Measurements from ENCODE around the gene PPP1R3G.

The PPP1R3G gene

DNA sequence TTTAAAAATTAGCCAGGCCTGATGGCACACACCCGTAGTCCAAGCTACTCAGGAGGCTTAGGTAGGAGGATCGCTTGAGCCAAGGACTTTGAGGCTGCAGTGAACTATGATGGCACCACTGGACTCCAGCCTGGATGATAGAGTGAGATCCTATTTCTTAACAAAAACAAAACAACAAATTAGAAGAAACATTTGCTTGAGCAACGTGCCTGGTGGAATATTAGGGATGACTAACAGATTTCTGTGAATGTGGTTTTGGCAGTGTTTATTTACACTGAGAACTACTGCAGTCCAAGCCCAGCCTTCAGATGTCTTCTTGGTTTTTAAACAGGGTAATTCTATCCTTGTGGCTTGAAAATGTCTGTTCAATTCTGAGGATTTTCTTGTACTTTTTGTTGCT is 9.2 kb downstream of the PPP1R3G start:
- no peak for DNase-seq (ENCODE audit: low read depth)

DNA sequence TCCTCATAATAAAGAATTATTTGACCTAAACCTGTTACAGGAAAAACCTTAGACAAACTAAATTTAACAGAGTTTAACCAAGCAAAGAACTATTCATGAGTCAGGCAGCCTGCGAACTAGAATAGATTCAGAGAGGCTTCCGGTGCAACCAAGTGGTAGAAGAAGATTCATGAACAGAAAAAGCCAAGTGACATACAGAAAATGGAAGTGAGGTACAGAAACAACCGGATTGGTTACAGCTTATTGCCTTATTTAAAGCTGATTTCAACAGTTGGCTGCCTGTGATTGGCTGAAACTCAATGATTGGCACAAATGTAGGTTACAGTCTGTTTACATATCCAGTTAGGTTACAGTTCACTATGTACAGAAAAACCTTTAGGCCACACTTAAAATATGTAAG is 10.1 kb downstream of the PPP1R3G start:
- no peak for DNase-seq (ENCODE audit: low read depth)

DNA sequence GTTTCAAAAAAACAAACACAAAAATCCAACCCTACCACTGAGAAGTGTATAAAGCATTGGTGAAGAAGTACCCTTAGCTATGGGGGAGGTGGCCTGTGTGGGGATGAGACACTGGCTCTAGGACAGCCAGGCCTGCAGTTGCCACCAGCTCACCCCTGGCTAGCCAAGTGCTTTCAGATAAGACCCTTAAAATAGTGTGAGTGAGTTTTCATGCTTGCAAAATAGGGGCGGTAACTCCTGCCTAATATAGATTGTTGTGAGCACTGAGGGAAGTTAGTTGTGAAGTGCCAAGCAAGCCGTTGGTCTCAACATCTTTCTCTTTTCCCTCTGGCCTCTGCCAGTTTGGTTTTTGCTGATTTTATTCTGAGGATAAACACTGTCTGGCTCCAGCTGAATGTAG is 11.3 kb downstream of the PPP1R3G start:
- DNase-seq (ENCODE audit: low read depth), result no peak

DNA sequence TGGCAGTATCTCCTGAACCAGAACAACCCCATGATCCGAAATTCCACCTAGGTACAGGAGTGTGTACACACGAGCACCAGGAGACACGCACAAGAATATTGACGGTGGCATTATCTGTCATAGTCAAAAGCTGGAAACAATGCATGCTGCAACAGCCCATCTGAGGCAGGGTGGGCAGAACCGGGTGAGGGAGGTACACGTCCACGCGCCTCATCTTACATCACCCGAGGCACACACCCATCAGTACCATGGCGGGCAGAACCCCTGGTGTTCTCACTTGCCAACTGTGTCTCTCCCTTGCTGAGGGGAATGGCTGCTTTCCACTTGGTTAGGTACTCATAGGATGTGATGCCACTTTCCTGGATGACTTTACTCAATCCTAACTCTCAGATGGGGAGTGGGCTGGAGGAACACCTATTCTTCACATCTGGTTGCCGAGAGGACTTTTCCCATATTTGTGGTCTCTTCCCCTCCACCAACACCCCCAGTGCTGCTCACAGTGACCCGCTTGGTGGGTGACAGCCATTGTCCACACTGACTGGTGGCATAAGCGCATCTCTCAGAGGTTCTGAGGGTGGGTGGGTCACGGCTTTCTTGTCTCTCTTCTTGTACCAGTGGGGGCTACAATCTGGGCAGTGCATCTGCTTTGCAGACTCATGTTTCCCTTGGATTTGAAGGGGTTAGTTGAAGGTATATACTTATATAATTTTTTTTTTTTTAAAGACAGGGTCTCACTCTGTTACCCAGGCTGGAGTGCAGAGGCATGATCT is 13.5 kb downstream of the PPP1R3G start:
- DNase-seq (ENCODE audit: low read depth), result no peak

DNA sequence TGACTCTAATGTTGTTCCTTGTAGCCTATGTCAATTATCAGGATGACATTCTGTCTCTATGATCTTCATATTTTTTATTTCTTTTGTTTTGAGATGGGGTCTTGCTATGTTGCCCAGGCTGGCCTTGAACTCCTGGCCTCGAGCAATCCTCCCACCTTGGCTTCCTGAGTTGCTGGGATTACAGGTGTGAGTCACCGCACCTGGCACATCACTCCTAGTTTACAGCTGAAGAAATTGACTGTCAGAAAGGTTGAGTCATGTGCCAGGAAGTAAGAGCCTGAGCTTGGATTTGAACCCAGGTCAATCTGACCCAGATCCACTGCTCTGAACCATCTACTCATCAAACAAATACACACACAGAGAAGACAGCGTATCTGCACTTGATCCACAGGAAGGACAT is 14.4 kb downstream of the PPP1R3G start:
- DNase-seq (ENCODE audit: low read depth), result no peak

- DNase-seq (ENCODE audit: low read depth), result no peak
Measured at GRCh38 chr6:5100806-5101205, 15.7 kb downstream of the PPP1R3G start.

DNA sequence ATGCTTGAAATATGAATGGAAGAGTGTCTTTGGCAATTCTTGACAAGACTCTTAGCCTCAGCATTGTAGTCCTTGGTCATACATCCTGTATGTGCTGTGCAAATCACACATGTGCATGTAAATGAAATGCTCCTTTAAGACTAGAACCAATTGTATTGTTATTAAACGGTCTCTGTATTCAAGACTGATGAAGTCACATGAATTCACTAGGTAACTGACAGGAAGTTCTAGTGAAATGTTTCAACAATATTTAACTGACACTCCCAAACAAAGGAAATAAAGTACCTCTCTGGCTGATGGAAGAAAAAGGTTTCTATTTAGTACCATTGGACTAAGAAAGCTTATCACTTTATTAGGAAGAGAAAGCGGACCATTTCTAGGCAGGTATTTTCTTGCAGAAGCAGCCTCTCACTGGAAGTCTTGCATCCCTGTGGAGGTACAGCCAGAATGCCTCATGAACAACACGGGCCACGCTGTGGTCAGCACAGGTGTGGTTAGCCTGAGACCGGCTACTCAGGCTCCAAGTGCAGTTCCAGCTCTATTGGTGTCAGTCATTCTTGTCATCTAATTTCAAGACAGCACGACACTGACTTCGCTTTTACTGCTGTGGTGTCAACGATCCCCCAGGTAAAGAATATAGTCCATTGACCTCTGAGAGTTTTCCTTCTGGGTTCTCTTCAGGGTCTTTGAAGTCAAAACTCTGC is 17.3 kb downstream of the PPP1R3G start:
- no peak for DNase-seq (ENCODE audit: low read depth)

GRCh38 chr6:5103250-5103649 is 18.1 kb downstream of the PPP1R3G start:
- no peak for DNase-seq (ENCODE audit: low read depth)

- no peak for DNase-seq (ENCODE audit: low read depth)
Measured at GRCh38 chr6:5104667-5105066, 19.5 kb downstream of the PPP1R3G start.

GRCh38 chr6:5105146-5105545 is 20.0 kb downstream of the PPP1R3G start:
- no peak for DNase-seq (ENCODE audit: low read depth)

DNA sequence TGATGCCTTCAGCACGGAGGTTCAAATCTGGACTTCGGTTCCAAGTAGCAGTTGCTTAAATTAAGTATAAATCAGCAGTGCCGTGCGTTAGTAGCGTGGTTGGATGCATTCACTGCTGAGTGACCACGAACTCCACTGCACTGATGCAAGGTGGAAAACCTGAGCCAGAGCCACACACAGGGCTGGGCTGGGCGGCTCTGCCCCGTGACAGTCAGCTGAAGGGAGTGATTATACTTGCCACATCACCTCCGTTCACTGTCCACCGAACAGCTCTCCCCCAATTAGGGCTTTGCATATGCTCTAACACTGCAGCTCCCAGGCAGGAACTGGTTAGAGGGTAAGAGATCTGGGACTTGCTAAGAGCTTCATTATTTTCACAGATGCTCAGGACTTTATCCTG is 22.2 kb downstream of the PPP1R3G start:
- DNase-seq (ENCODE audit: low read depth), result no peak

DNA sequence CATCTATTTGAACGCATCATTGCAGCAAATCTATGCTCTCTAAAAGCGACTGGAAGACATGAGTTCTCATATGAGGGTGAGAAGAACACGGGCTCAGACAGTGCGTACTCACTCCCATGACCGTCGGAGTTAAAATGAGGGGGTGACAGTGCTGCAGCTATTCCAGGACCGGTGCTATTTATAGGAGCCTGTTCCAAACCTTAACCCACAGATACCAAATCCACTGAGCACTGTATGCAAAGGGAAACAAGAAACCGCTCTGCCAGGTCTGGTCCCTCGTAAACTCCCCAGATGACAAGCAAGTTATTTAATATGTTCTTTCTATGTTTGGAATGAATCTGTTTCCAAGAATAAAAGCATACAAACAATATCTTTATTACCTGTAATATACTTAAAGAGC is 22.9 kb downstream of the PPP1R3G start:
- DNase-seq (ENCODE audit: low read depth), result no peak

DNA sequence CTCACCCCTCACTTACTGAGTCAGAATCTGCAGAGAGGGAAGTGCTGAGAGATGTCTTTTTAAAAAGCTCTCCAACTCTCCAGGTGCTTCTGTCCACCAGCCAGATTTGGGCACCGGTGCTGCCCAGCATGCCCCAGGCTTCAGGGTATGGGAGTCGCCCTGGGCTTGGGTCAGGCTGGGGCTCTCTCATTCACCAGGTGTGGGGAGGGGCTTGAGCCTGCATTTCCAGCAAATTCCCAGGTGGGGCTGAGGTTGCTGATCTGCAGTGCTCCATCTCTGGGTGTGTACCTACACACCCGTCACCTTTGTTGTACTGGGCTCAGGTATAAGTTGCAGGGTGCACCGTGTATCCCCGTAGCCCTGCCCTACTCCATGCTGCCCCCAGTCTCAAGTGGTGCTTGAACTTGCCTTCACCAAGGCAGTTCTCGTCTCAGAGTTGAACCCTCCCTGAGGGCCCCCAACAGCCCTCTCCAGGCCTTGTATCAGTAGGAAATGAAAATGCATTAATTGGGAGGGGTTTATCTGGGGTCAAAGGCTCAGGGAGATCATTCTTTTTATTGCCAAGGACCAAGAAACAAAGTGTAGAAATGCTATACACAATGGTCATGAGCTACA is 23.5 kb downstream of the PPP1R3G start:
- DNase-seq (ENCODE audit: low read depth), result no peak

GRCh38 chr6:5109436-5109835 is 24.3 kb downstream of the PPP1R3G start:
- no peak for DNase-seq (ENCODE audit: low read depth)

DNA sequence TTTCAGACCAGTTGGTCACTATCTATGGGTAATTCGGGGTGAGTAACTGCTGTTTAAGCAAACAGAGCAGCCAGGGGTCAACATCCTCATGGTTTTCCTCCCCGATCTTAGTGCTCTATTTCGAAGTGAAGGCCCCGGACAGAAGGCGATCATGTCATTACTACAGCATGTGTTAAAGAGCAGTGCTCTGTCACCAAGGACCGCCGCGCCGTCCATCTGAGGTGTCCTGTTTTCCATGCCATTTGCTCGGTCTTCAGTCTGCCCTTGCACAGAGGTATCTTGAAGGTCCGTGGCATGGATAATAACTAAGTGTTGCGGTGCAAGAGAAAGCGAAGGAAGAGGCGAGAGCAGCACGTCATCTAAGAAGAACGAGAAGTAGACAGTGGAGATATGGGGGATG is 25.1 kb downstream of the PPP1R3G start:
- DNase-seq (ENCODE audit: low read depth), result no peak

GRCh38 chr6:5111626-5112025 is 26.5 kb downstream of the PPP1R3G start:
- DNase-seq (ENCODE audit: low read depth), result no peak

GRCh38 chr6:5112066-5112799 is 27.1 kb downstream of the PPP1R3G start:
- DNase-seq (ENCODE audit: low read depth), result no peak

- no peak for DNase-seq (ENCODE audit: low read depth)
Measured at GRCh38 chr6:5113096-5113495, 28.0 kb downstream of the PPP1R3G start.

GRCh38 chr6:5115168-5115567 is 30.0 kb downstream of the PPP1R3G start:
- no peak for DNase-seq (ENCODE audit: low read depth)

DNA sequence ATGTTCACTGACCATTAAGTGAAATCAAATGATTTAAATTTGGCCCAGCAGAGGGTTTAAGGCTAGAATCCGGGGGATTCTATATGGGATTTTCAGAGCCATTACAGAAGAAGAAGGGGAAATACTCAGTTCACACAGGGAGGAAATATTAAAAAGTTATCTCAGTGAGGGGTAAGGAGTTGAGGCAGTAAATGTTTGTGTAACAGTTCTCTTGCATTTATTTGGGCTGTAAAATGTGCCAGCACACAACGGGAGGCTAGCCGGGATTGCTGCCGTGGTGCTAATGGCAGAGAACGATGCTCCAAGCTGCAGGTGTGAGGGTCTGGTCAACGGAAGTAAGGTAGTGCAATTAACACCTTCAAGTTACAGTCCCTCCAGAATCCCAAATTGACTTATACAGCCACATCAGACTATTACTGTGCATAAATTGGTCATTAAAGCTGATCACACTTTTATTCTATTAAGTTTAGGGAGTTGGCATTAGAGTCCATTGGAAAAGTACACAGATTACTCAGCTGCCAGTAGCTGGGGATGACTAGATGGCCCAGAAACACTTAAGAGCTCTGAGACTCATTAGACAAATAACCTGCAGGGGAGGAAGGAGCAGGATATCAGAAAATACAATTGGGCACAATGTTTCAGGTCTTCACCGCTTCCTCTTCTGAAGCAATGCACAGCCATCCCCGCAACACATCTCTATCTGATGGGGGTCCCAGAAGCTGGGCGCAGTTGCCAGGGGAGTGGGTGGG is 31.3 kb downstream of the PPP1R3G start:
- DNase-seq (ENCODE audit: low read depth), result no peak

DNA sequence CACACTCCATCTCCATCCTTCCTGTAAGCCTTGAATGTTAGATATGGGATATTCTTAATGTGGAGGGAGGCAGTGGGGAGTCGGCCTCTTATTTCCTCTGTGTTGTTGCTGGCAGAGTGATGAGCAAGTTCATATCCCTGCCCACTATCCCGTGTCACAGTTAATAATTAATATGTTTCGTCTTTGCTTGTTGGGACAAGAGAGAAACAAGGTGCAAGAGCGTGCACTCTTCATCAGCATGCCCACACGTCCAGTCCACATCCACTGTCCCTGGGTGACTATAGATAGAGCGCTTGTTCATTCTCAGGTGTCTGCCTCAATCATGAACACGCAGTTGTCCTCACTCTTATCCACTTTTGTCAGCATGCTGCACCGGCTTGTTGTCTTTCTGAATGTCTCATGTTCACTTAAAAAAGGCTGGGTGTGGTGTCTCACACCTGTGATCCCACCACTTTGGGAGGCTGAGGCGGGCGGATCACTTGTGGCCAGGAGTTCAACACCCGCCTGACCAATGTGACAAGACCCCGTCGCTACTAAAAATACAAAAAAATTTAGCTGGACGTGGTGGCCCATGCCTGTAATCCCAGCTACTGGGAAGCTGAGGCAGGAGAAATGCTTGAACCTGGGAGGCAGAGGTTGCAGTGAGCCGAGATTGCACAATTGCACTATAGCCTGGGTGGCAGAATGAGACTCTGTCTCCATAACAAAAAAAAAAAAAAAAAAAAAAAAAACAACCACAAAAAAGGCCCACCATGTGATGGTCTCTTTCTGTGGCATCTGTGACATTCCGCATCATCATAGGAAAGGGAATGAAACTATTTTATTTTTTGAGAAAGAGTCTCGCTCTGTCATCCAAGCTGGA is 34.2 kb downstream of the PPP1R3G start:
- DNase-seq (ENCODE audit: low read depth), result no peak
